ENCODE data around the gene PTPRR.

Gene PTPRR

GRCh38 chr12:70671698-70672097, 248.8 kb downstream of the PTPRR start:
- no peak for DNase-seq

- no peak for DNase-seq
Observed at GRCh38 chr12:70670948-70671347, 249.6 kb downstream of the PTPRR start.

GRCh38 chr12:70667253-70667652, 253.3 kb downstream of the PTPRR start:
- no peak for DNase-seq

GRCh38 chr12:70666364-70666763, 254.2 kb downstream of the PTPRR start:
- no peak for DNase-seq

- DNase-seq = no peak
Observed at GRCh38 chr12:70664465-70664881, 256.1 kb downstream of the PTPRR start.

- DNase-seq = no peak
Observed at GRCh38 chr12:70663838-70664237, 256.7 kb downstream of the PTPRR start.

GRCh38 chr12:70661466-70662161, 258.9 kb downstream of the PTPRR start:
- DNase-seq = no peak

GRCh38 chr12:70660620-70661219, 259.8 kb downstream of the PTPRR start:
- DNase-seq = no peak

- no peak for DNase-seq
Observed at GRCh38 chr12:70660002-70660604, 260.4 kb downstream of the PTPRR start.

- no peak for DNase-seq
Observed at GRCh38 chr12:70659077-70659606, 261.4 kb downstream of the PTPRR start.

- no peak for DNase-seq
Observed at GRCh38 chr12:70657616-70658286, 262.8 kb downstream of the PTPRR start.

GRCh38 chr12:70652451-70652850, 268.1 kb downstream of the PTPRR start:
- no peak for DNase-seq

- no peak for DNase-seq
Observed at GRCh38 chr12:70648831-70649230, 271.7 kb downstream of the PTPRR start.

- DNase-seq = no peak
Observed at GRCh38 chr12:70648191-70648590, 272.3 kb downstream of the PTPRR start.

- DNase-seq = no peak
Observed at GRCh38 chr12:70646850-70647249, 273.7 kb downstream of the PTPRR start.

GRCh38 chr12:70645494-70646317, 274.8 kb downstream of the PTPRR start:
- no peak for DNase-seq

GRCh38 chr12:70644861-70645260, 275.7 kb downstream of the PTPRR start:
- DNase-seq = no peak

GRCh38 chr12:70643939-70644338, 276.6 kb downstream of the PTPRR start:
- DNase-seq = no peak

GRCh38 chr12:70641691-70642090, 278.8 kb downstream of the PTPRR start:
- no peak for DNase-seq

GRCh38 chr12:70640901-70641300, 279.6 kb downstream of the PTPRR start:
- no peak for DNase-seq

- DNase-seq = no peak
Observed at GRCh38 chr12:70639535-70639934, 281.0 kb downstream of the PTPRR start.

- no peak for DNase-seq
Observed at GRCh38 chr12:70638639-70639360, 281.7 kb downstream of the PTPRR start.
